ENCODE results near the gene CEP78.

CEP78 gene

DNA sequence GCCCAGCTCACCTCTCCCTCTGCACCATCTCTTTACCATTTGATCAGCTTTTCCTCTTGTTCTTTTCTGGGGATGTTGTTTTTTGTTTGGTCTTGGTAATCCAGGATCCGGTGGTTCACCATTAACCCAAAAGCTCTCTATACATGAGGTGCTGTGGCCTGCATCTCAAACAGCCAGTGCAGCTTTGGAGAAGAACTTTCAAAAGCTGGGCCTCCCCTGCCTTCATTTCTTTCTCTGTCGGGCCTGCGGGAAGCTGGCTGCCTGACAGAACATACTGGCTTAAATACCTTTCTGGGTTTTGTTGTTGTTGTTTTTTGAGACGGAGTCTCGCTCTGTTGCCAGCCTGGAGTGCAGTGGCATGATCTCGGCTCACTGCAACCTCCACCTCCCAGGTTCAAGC is 73.2 kb downstream of the CEP78 start:
- DNase-seq (ENCODE audit: low read depth) = no peak

DNA sequence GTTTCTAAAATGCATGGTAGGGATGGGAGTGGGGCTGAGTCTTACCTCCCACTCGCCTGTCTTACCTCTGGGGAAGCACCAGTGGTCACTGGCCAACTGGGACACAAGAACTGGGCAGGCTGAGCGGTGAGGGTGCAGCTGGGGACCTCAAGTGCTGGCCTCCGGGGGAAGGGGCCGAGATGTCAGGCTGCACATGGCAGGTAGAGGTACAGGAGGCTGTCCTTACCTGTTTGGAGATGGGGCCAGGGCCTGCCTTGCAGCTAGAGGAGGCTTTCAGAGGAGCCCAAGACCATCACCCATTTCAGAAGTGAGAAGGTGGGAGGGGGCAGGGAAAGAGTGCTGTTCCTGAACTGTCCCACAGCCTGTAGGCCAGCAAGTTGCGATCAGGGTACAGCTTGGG is 75.2 kb downstream of the CEP78 start:
- DNase-seq (ENCODE audit: low read depth) = no peak

GRCh38 chr9:78311886-78312524 is 76.1 kb downstream of the CEP78 start:
- no peak for DNase-seq (ENCODE audit: low read depth)

- no peak for DNase-seq (ENCODE audit: low read depth)
Measured at GRCh38 chr9:78314550-78314949, 78.7 kb downstream of the CEP78 start.

GRCh38 chr9:78314953-78315870 is 79.3 kb downstream of the CEP78 start:
- no peak for DNase-seq (ENCODE audit: low read depth)

GRCh38 chr9:78316166-78316892 is 80.5 kb downstream of the CEP78 start:
- DNase-seq (ENCODE audit: low read depth) = no peak

DNA sequence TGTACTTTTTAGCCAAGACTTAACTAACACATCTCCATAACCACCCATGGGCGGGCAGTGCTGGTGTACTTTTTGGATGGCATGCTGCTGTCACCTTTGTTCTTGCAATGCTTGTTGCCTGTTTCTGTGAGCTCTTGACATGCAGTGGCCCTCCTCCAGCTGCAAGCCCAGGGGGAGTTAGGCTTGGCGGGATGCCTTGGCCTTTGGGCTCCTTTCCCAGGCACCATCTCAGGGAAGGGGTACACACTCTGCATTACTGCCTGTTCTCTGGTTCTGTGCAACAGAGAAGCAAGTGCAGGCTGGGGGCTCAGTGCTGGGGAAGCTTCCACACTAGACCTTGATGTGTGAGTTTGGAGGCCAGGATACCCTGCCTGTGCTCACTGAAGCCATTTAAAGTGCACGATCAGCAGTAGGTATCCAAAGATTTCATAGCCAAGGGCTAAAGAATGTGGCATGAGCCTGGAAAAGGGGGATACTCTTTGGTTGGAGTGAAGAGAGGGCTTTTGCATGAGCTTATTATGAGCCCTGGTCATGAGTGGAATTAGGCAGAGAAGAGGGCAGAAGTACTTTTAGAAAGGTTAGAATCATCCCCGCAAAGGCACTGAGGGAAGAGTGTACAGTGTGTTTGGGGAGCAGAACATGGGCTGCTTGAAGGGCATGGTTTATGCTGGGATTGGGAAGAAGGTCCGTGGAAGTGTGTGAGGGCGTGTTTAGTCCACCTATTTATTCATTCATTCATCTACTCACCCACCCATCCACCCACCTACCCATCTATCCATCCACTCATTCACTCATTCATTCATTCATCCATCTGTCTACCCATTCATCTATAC is 83.5 kb downstream of the CEP78 start:
- DNase-seq (ENCODE audit: low read depth) = no peak

DNA sequence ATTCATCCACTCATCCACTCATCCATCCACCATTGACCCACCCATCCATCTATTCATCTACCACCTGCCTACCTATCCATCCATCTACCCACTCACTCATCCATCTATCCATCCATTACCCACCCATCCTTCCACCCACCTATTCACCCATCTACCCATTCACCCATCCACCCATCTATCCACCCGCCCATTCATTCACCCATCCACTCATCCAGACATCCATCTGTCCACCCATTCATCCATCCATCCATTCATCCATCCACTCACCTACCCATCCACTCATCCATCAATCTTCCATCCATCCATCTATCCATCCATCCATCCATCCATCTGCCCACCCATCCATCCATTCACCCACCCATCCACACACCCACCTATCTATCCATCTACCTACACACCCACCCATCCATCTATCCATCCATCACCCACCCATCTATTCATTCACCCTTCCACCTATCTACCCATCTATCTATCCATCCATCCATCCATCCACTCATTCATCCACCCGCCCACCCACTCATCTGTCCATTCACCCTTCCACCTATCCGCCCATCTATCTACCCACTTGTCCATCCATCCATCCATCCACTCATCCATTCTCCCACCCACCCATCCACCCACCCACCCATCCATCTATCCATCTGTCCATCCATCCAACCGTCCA is 84.3 kb downstream of the CEP78 start:
- no peak for DNase-seq (ENCODE audit: low read depth)

GRCh38 chr9:78320875-78321496 is 85.1 kb downstream of the CEP78 start:
- DNase-seq (ENCODE audit: low read depth) = no peak

GRCh38 chr9:78321505-78321904 is 85.6 kb downstream of the CEP78 start:
- no peak for DNase-seq (ENCODE audit: low read depth)

DNA sequence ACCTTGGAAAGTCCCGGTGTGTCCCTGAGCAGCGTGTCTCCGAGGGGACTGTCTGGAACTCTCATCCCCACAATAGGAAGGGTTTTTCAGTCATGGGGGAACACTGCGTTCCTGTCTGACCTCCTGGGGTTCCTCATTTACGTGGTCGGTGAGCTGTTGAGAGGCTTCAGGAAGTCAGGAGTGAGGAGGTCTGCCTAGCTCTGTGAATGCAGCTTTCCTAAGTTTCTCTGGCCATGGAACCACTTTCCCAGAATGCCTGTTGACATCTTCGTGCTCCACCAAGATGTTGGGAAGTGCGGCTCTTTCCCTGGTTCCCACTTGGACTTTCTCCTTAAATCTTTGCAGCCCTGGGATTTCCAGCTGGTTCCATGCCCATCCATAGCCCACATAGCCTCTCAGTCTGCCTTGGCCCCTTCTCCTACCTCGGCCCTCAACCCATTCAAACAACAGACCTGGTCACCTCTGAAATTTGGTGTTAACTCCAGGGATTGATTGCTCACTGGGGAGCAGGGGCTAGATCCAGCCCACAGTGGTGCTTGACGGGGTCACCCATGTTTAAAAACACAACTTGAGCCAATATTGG is 88.3 kb downstream of the CEP78 start:
- DNase-seq (ENCODE audit: low read depth) = no peak

GRCh38 chr9:78324682-78325081 is 88.8 kb downstream of the CEP78 start:
- DNase-seq (ENCODE audit: low read depth) = no peak

GRCh38 chr9:78325343-78325742 is 89.5 kb downstream of the CEP78 start:
- peak; percentile 45 for DNase-seq (ENCODE audit: low read depth)

GRCh38 chr9:78325846-78326360 is 90.0 kb downstream of the CEP78 start:
- no peak for DNase-seq (ENCODE audit: low read depth)

- no peak for DNase-seq (ENCODE audit: low read depth)
Measured at GRCh38 chr9:78326564-78326963, 90.7 kb downstream of the CEP78 start.

Data from fibroblast of the conjunctiva (primary cell).